Brain microvascular endothelial cell (primary cell): Measurements from ENCODE around the gene KCNK4.
"Not testable (repeated sequence)": the region's sequence is repeated elsewhere in the genome, so short reads cannot be mapped to it uniquely, and the experiment has no call there.

Source experiments
- DNase-seq: peaks from one replicate; pipeline ENCODE4 v3.0.0-alpha.2; 2020
- H3K27ac ChIP-seq: fragments of 250-450 bp; sonication (Bioruptor Pico); 2 replicates; pipeline ENCODE4 v1.5.1; 2020; ENCODE audit warnings: mild to moderate bottlenecking, moderate library complexity
- H3K27me3 ChIP-seq: fragments of 250-450 bp; sonication (Bioruptor Pico); replicated peaks from 2 replicates; pipeline ENCODE4 v1.5.1; 2020; ENCODE audit warnings: mild to moderate bottlenecking
- H3K36me3 ChIP-seq: fragments of 250-450 bp; sonication (Bioruptor Pico); replicated peaks from 2 replicates; pipeline ENCODE4 v1.5.1; 2020; ENCODE audit warnings: mild to moderate bottlenecking
- H3K4me3 ChIP-seq: 2 replicates; pipeline ENCODE4 v1.5.1; 2011; ENCODE audit warnings: low read depth, mild to moderate bottlenecking, control low read depth, low read length, moderate library complexity
- in situ Hi-C: cut with HindIII; loops from 2 replicates; pipeline ENCODE4 v1.10.0; 2017; ENCODE audit warnings: low sequenced_read_pairs, low pct_ligation_motif_present
- TF ChIP-seq, protein P1 (sequence below): IDR thresholded peaks from 2 replicates; pipeline ENCODE4 v1.5.1; 2011; ENCODE audit warnings: low read depth, mild to moderate bottlenecking, moderate library complexity, low read length, control low read depth, inconsistent platforms; ENCODE audit errors: missing control alignments

Gene KCNK4

GRCh38 chr11:64245401-64245796 lies 45.7 kb upstream of the KCNK4 start:
- TF ChIP-seq, protein P1, sequence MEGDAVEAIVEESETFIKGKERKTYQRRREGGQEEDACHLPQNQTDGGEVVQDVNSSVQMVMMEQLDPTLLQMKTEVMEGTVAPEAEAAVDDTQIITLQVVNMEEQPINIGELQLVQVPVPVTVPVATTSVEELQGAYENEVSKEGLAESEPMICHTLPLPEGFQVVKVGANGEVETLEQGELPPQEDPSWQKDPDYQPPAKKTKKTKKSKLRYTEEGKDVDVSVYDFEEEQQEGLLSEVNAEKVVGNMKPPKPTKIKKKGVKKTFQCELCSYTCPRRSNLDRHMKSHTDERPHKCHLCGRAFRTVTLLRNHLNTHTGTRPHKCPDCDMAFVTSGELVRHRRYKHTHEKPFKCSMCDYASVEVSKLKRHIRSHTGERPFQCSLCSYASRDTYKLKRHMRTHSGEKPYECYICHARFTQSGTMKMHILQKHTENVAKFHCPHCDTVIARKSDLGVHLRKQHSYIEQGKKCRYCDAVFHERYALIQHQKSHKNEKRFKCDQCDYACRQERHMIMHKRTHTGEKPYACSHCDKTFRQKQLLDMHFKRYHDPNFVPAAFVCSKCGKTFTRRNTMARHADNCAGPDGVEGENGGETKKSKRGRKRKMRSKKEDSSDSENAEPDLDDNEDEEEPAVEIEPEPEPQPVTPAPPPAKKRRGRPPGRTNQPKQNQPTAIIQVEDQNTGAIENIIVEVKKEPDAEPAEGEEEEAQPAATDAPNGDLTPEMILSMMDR, result no peak
- DNase-seq, result no peak
- H3K27ac ChIP-seq, result peak overlapping the region; percentile 73
- in situ Hi-C loops, result no loop called here
- peak overlapping the region; percentile 97 for H3K4me3 ChIP-seq
- no peaks in the 10 kb centered on the region for H3K27me3 ChIP-seq
- H3K36me3 ChIP-seq, result peaks cover 11% of the 10 kb centered on the region

DNA sequence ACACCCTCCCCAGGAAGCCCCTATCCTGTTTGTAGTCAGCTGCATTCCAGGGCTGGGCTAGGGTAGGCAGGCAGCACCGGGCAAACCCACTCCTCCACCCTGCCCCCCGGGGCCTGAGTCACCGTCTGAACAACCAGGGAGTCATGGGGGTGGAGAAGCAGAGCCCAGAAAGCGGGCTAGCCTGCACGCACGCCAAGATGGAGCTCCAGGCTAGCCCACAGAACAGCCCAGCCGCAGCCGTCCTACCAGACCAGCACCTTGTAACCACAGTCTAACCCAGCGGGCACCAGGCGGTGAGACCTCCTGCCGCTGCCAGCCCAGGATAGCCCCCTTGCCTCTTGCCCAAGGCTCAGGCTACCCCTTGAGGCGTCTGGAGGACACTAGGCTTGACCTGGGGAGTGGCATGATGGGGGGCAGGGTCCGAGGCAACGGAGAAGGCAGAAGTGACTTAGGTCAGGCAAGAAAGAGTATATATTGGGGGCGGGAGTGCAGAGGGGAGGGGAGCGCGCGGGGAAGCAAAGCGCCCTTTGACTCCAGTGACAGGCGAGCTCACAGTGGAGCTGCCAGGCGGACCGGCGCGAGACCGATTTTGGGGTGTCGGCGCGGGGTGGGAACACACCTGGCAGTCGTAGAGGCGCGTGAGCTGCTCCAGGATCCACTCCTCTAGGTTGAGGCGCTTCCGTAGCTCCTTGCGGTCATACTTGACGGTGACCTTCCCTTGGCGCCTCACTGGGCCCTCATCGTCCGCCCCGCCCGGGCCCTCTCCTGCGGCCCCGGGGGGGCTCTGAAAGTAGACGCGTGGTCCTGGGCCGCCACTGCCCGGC lies 45.1 kb upstream of the KCNK4 start:
- in situ Hi-C loops, result no loop called here

GRCh38 chr11:64246621-64246870 lies 44.6 kb upstream of the KCNK4 start:
- H3K36me3 ChIP-seq, result peaks cover 11% of the 10 kb centered on the region
- H3K27ac ChIP-seq, result peak overlapping the region; percentile 73
- H3K4me3 ChIP-seq, H3K27me3 ChIP-seq, DNase-seq, in situ Hi-C loops: not testable (repeated sequence)

More for the DNA sequence above, 45.1 kb upstream of the KCNK4 start:
- Histone ChIP-seq H3K4me3 (peak overlapping the region; percentile 97), H3K27ac (peak overlapping the region; percentile 73), H3K36me3 (peaks cover 11% of the 10 kb centered on the region), H3K27me3 (no peaks in the 10 kb centered on the region)
- TF ChIP-seq, protein P1, result no peak
- DNase-seq, result peak; percentile 92

GRCh38 chr11:64246871-64247728 lies 44.0 kb upstream of the KCNK4 start, which contains the start of gene PPP1R14B:
Gene PPP1R14B, minus strand, starts transcription at chr11:64246943. Its CDS starts 270 bp downstream, at chr11:64246673.
- DNase-seq, result peak; percentile 74
- H3K27me3 ChIP-seq, result no peaks in the 10 kb centered on the region
- peak within 1 kb of the TSS; percentile 97 for H3K4me3 ChIP-seq
- in situ Hi-C loops, result no loop called here
- H3K27ac ChIP-seq, result peak within 1 kb of the TSS; percentile 73
- TF ChIP-seq, protein P1, result no peak
- peaks cover 11% of the 10 kb centered on the region for H3K36me3 ChIP-seq

- Histone ChIP-seq H3K36me3 (peaks cover 11% of the 10 kb centered on the region), H3K27me3 (no peaks in the 10 kb centered on the region), H3K27ac (no peak overlapping the region), H3K4me3 (peak overlapping the region; percentile 70)
- DNase-seq, result no peak
- in situ Hi-C loops, result no loop called here
- TF ChIP-seq, protein P1, result no peak
Measured at GRCh38 chr11:64247729-64248531, 43.2 kb upstream of the KCNK4 start.

- TF ChIP-seq, protein P1, result no peak
- H3K27ac ChIP-seq, result no peak overlapping the region
Measured at GRCh38 chr11:64248578-64248977, 42.5 kb upstream of the KCNK4 start.

More at GRCh38 chr11:64248578-64248977, 42.5 kb upstream of the KCNK4 start:
- H3K36me3 ChIP-seq, result peaks cover 5% of the 10 kb centered on the region
- no peaks in the 10 kb centered on the region for H3K27me3 ChIP-seq
- in situ Hi-C loops, result no loop called here
- no peak for DNase-seq
- H3K4me3 ChIP-seq, result no peak overlapping the region
